Fibroblast of pulmonary artery (primary cell): ENCODE results near the gene BRWD1.
A peak's percentile ranks its signal among the peaks of the same experiment; 100 is the strongest.
"Not testable (repeated sequence)": the region's sequence is repeated elsewhere in the genome, so short reads cannot be mapped to it uniquely, and the experiment has no call there.

Experiments
- DNase-seq: peaks from one replicate; pipeline ENCODE4 v3.0.0-alpha.2; 2010; ENCODE audit warnings: low read depth
- H3K4me3 ChIP-seq: replicated peaks from 2 replicates; pipeline ENCODE4 v1.5.1; 2011; ENCODE audit warnings: low read depth, mild to moderate bottlenecking, control low read depth, low read length, moderate library complexity
- CTCF ChIP-seq: IDR thresholded peaks from 2 replicates; pipeline ENCODE4 v1.5.1; 2011; ENCODE audit warnings: mild to moderate bottlenecking, control low read depth, low read length, inconsistent platforms; ENCODE audit errors: missing control alignments

BRWD1 gene

GRCh38 chr21:39142972-39143371 is 170.5 kb downstream of the BRWD1 start:
- no peak for TF ChIP-seq CTCF
- no peak overlapping the region for H3K4me3 ChIP-seq
- no peak for DNase-seq

- no peak for TF ChIP-seq CTCF
- DNase-seq = peak; percentile 49
- no peak overlapping the region for H3K4me3 ChIP-seq
Measured at GRCh38 chr21:39141502-39141901, 171.9 kb downstream of the BRWD1 start.

- no peak for TF ChIP-seq CTCF
- DNase-seq = peak; percentile 54
- no peak overlapping the region for H3K4me3 ChIP-seq
Measured at GRCh38 chr21:39137248-39138178, 175.9 kb downstream of the BRWD1 start.

GRCh38 chr21:39136711-39137110 is 176.7 kb downstream of the BRWD1 start:
- no peak for DNase-seq
- no peak for TF ChIP-seq CTCF
- H3K4me3 ChIP-seq = no peak overlapping the region

GRCh38 chr21:39136138-39136537 is 177.3 kb downstream of the BRWD1 start:
- DNase-seq = peak; percentile 53
- H3K4me3 ChIP-seq = not testable (repeated sequence)
- peak; percentile 36 for TF ChIP-seq CTCF

- TF ChIP-seq CTCF = no peak
- no peak for DNase-seq
- no peak overlapping the region for H3K4me3 ChIP-seq
Measured at GRCh38 chr21:39134288-39134810, 179.1 kb downstream of the BRWD1 start.
